ENCODE results near the gene AKR1C1. TPM values are rescaled to one million over a fixed set of nuclear protein-coding genes. Genes with fewer than 3 reads are reported as not detected.
"Not testable (repeated sequence)": the region's sequence is repeated elsewhere in the genome, so short reads cannot be mapped to it uniquely, and the experiment has no call there.

Gene AKR1C1
- polyA plus RNA-seq, 1 donor = 12.0 TPM

GRCh38 chr10:5018134-5018533, 54.9 kb downstream of the AKR1C1 start:
- Histone ChIP-seq H3K4me1 (ENCODE audit: control insufficient read depth, insufficient read depth, low read length) (peaks cover 8% of the 10 kb centered on the region), H3K36me3 (ENCODE audit: control insufficient read depth, insufficient read depth, low read length) (no peaks in the 10 kb centered on the region), H3K27me3 (ENCODE audit: control insufficient read depth, insufficient read depth, low read length) (no peaks in the 10 kb centered on the region), H3K4me3 (ENCODE audit: low read length) (no peak overlapping the region), H3K27ac (ENCODE audit: low read length) (no peak overlapping the region), H3K9me3 (ENCODE audit: control insufficient read depth, low read depth, low read length) (no peaks in the 10 kb centered on the region)
- no peak for DNase-seq
- 67% methylated on average over 2 of the region's 3 CpGs for WGBS (ENCODE audit: insufficient coverage, low lambda C conversion rate)

GRCh38 chr10:5018671-5019277, 55.6 kb downstream of the AKR1C1 start:
- WGBS (ENCODE audit: insufficient coverage, low lambda C conversion rate) = no CpG with 5 or more reads among the region's 3 CpGs
- not testable (repeated sequence) for H3K27me3 ChIP-seq (ENCODE audit: control insufficient read depth, insufficient read depth, low read length); H3K27ac ChIP-seq (ENCODE audit: low read length); H3K36me3 ChIP-seq (ENCODE audit: control insufficient read depth, insufficient read depth, low read length); H3K4me3 ChIP-seq (ENCODE audit: low read length); H3K4me1 ChIP-seq (ENCODE audit: control insufficient read depth, insufficient read depth, low read length); H3K9me3 ChIP-seq (ENCODE audit: control insufficient read depth, low read depth, low read length)
- DNase-seq = peak; percentile 14 to 44

- H3K27ac ChIP-seq (ENCODE audit: low read length); H3K4me3 ChIP-seq (ENCODE audit: low read length); H3K27me3 ChIP-seq (ENCODE audit: control insufficient read depth, insufficient read depth, low read length); H3K9me3 ChIP-seq (ENCODE audit: control insufficient read depth, low read depth, low read length); H3K36me3 ChIP-seq (ENCODE audit: control insufficient read depth, insufficient read depth, low read length); H3K4me1 ChIP-seq (ENCODE audit: control insufficient read depth, insufficient read depth, low read length): not testable (repeated sequence)
- 93% methylated on average over 2 of the region's 6 CpGs for WGBS (ENCODE audit: insufficient coverage, low lambda C conversion rate)
- DNase-seq = peak; percentile 30 to 53
These were observed 56.8 kb downstream of the AKR1C1 start for GRCh38 chr10:5019770-5020612.

- H3K4me1 ChIP-seq (ENCODE audit: control insufficient read depth, insufficient read depth, low read length); H3K27ac ChIP-seq (ENCODE audit: low read length); H3K9me3 ChIP-seq (ENCODE audit: control insufficient read depth, low read depth, low read length); DNase-seq; H3K4me3 ChIP-seq (ENCODE audit: low read length); H3K36me3 ChIP-seq (ENCODE audit: control insufficient read depth, insufficient read depth, low read length); H3K27me3 ChIP-seq (ENCODE audit: control insufficient read depth, insufficient read depth, low read length): not testable (repeated sequence)
- WGBS (ENCODE audit: insufficient coverage, low lambda C conversion rate) = no CpG with 5 or more reads among the region's 10 CpGs
These were observed 58.5 kb downstream of the AKR1C1 start for GRCh38 chr10:5021624-5022290.

GRCh38 chr10:5023177-5023805, 60.1 kb downstream of the AKR1C1 start:
- Histone ChIP-seq H3K9me3 (ENCODE audit: control insufficient read depth, low read depth, low read length) (no peaks in the 10 kb centered on the region), H3K4me1 (ENCODE audit: control insufficient read depth, insufficient read depth, low read length) (peaks cover 8% of the 10 kb centered on the region), H3K27ac (ENCODE audit: low read length) (peak overlapping the region; percentile 57), H3K4me3 (ENCODE audit: low read length) (no peak overlapping the region), H3K36me3 (ENCODE audit: control insufficient read depth, insufficient read depth, low read length) (no peaks in the 10 kb centered on the region), H3K27me3 (ENCODE audit: control insufficient read depth, insufficient read depth, low read length) (no peaks in the 10 kb centered on the region)
- DNase-seq = peak; percentile 9 to 52
- WGBS (ENCODE audit: insufficient coverage, low lambda C conversion rate) = 21% methylated on average over 3 of the region's 4 CpGs

GRCh38 chr10:5025461-5025881, 62.3 kb downstream of the AKR1C1 start:
- not testable (repeated sequence) for H3K36me3 ChIP-seq (ENCODE audit: control insufficient read depth, insufficient read depth, low read length); H3K4me3 ChIP-seq (ENCODE audit: low read length); H3K27me3 ChIP-seq (ENCODE audit: control insufficient read depth, insufficient read depth, low read length); H3K27ac ChIP-seq (ENCODE audit: low read length); H3K9me3 ChIP-seq (ENCODE audit: control insufficient read depth, low read depth, low read length); H3K4me1 ChIP-seq (ENCODE audit: control insufficient read depth, insufficient read depth, low read length); DNase-seq

- Histone ChIP-seq H3K36me3 (ENCODE audit: control insufficient read depth, insufficient read depth, low read length) (no peaks in the 10 kb centered on the region), H3K27me3 (ENCODE audit: control insufficient read depth, insufficient read depth, low read length) (no peaks in the 10 kb centered on the region), H3K9me3 (ENCODE audit: control insufficient read depth, low read depth, low read length) (peaks cover 19% of the 10 kb centered on the region), H3K4me1 (ENCODE audit: control insufficient read depth, insufficient read depth, low read length) (peaks cover under 1% of the 10 kb centered on the region), H3K4me3 (ENCODE audit: low read length) (no peak overlapping the region), H3K27ac (ENCODE audit: low read length) (no peak overlapping the region)
- no peak for DNase-seq
- WGBS (ENCODE audit: insufficient coverage, low lambda C conversion rate) = 91% methylated on average over 1 of the region's 1 CpG
These were observed 67.8 kb downstream of the AKR1C1 start for GRCh38 chr10:5030989-5031388.

GRCh38 chr10:5031588-5031987, 68.4 kb downstream of the AKR1C1 start:
- no CpG with 5 or more reads among the region's 4 CpGs for WGBS (ENCODE audit: insufficient coverage, low lambda C conversion rate)
- not testable (repeated sequence) for H3K36me3 ChIP-seq (ENCODE audit: control insufficient read depth, insufficient read depth, low read length); H3K27ac ChIP-seq (ENCODE audit: low read length); H3K4me1 ChIP-seq (ENCODE audit: control insufficient read depth, insufficient read depth, low read length); H3K4me3 ChIP-seq (ENCODE audit: low read length); DNase-seq; H3K27me3 ChIP-seq (ENCODE audit: control insufficient read depth, insufficient read depth, low read length)
- peaks cover 19% of the 10 kb centered on the region for H3K9me3 ChIP-seq (ENCODE audit: control insufficient read depth, low read depth, low read length)

GRCh38 chr10:5032444-5032843, 69.2 kb downstream of the AKR1C1 start:
- WGBS (ENCODE audit: insufficient coverage, low lambda C conversion rate) = no CpG with 5 or more reads among the region's 22 CpGs
- H3K4me3 ChIP-seq (ENCODE audit: low read length); H3K27me3 ChIP-seq (ENCODE audit: control insufficient read depth, insufficient read depth, low read length); DNase-seq; H3K36me3 ChIP-seq (ENCODE audit: control insufficient read depth, insufficient read depth, low read length); H3K27ac ChIP-seq (ENCODE audit: low read length); H3K4me1 ChIP-seq (ENCODE audit: control insufficient read depth, insufficient read depth, low read length): not testable (repeated sequence)
- peaks cover 19% of the 10 kb centered on the region for H3K9me3 ChIP-seq (ENCODE audit: control insufficient read depth, low read depth, low read length)

All from large intestine (tissue), 3 donors.